ENCODE data around the gene ABHD2. TPM values are rescaled to one million over a fixed set of nuclear protein-coding genes. Genes with fewer than 3 reads are reported as not detected.
"Not testable (repeated sequence)": the region's sequence is repeated elsewhere in the genome, so short reads cannot be mapped to it uniquely, and the experiment has no call there.

ABHD2 gene
- total RNA-seq, 2 experiments from 2014 or later: 36.0 to 39.2 TPM

- H3K4me1 Mint-ChIP-seq (ENCODE audit: low read depth): no peaks in the 10 kb centered on the region
- DNase-seq (no peak), ATAC-seq (ENCODE audit: poor library complexity) (no peak)
- no peak overlapping the region for H3K27ac ChIP-seq (ENCODE audit: low read depth in 1 of 2, low read length in 2 of 2)
- ChIA-PET CTCF (no interaction called here), POLR2A (no interaction called here)
- no peak overlapping the region for H3K4me3 Mint-ChIP-seq
- H3K9me3 Mint-ChIP-seq: no peaks in the 10 kb centered on the region
- H3K27ac Mint-ChIP-seq: no peak overlapping the region
- H3K4me3 ChIP-seq (ENCODE audit: low read length): no peak overlapping the region
- TF ChIP-seq CTCF (IDR thresholded peaks at IDR 0.05): no peak
- H3K27me3 Mint-ChIP-seq: peaks cover 19% of the 10 kb centered on the region
- no peaks in the 10 kb centered on the region for H3K36me3 Mint-ChIP-seq (ENCODE audit: low read depth)
- intact Hi-C loops (cut with DNase I, micrococcal nuclease): no loop called here
- peaks cover 0 to 6% of the 10 kb centered on the region in 2 experiments for H3K27me3 ChIP-seq (ENCODE audit: control insufficient read depth in 1 of 2, insufficient read depth in 2 of 2, low read length in 2 of 2)
- H3K36me3 ChIP-seq (ENCODE audit: insufficient read depth, low read length): no peaks in the 10 kb centered on the region
- H3K9me3 ChIP-seq (ENCODE audit: control insufficient read depth in 1 of 2, insufficient read depth in 1 of 2, low read length in 2 of 2): no peaks in the 10 kb centered on the region
- H3K4me1 ChIP-seq (ENCODE audit: insufficient read depth, low read length): no peaks in the 10 kb centered on the region
Observed at GRCh38 chr15:89227425-89227824, 139.2 kb downstream of the ABHD2 start.

DNA sequence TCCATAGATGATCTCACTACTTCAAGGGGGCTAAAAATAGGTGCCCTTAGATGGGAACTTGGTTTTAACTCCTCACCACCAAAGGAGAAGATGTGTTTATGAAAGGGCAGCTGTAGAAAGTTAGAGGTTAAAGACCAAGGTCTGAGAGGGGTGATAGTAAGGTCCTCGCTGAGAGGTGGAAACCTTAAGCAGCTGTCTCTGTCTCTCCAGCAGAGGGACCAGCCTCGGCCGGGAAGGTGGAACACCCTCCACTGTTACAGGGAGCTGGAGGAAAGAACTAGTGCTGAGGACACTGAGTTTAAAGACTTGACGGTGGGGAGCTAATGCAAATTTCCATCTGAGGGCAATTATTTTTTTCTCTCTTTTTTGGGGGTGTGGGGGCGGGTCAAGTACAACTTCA is 142.0 kb downstream of the ABHD2 start:
- ChIA-PET POLR2A (no interaction called here), CTCF (no interaction called here)
- H3K27ac Mint-ChIP-seq: no peak overlapping the region
- no peaks in the 10 kb centered on the region for H3K36me3 Mint-ChIP-seq (ENCODE audit: low read depth)
- Histone ChIP-seq H3K27me3 (ENCODE audit: control insufficient read depth in 1 of 2, insufficient read depth in 2 of 2, low read length in 2 of 2) (peaks cover 3 to 6% of the 10 kb centered on the region in 2 experiments), H3K4me1 (ENCODE audit: insufficient read depth, low read length) (no peaks in the 10 kb centered on the region), H3K9me3 (ENCODE audit: control insufficient read depth in 1 of 2, insufficient read depth in 1 of 2, low read length in 2 of 2) (no peaks in the 10 kb centered on the region), H3K4me3 (ENCODE audit: low read length) (no peak overlapping the region), H3K36me3 (ENCODE audit: insufficient read depth, low read length) (no peaks in the 10 kb centered on the region), H3K27ac (ENCODE audit: low read depth in 1 of 2, low read length in 2 of 2) (no peak overlapping the region)
- intact Hi-C loops (cut with DNase I, micrococcal nuclease): no loop called here
- H3K4me1 Mint-ChIP-seq (ENCODE audit: low read depth): no peaks in the 10 kb centered on the region
- no peaks in the 10 kb centered on the region for H3K9me3 Mint-ChIP-seq
- H3K4me3 Mint-ChIP-seq: no peak overlapping the region
- ATAC-seq (ENCODE audit: poor library complexity) (no peak), DNase-seq (no peak)
- H3K27me3 Mint-ChIP-seq: peaks cover 29% of the 10 kb centered on the region
- TF ChIP-seq CTCF (IDR thresholded peaks at IDR 0.05): no peak

DNA sequence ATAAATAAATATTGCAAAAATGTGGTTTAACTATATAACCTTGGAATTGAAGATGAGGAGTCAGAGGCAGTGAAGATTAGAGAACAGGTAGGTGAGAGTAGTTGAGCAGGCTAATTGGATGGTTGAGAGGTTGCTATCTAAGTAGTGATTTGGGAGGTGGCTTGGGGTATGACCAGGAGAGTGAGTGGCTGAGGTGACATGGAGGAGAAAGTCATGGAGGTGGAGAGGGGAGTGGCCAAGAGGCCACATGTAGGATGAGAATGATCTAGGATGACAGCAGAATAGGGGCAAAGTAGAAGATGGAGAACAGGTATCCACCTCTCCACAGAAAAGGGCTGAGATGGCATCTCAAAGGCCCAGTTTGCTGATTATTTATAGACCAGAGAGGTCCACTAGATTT is 143.6 kb downstream of the ABHD2 start:
- intact Hi-C loops (cut with DNase I, micrococcal nuclease): no loop called here
- ChIA-PET CTCF (no interaction called here), POLR2A (no interaction called here)
- H3K4me3 ChIP-seq (ENCODE audit: low read length): no peak overlapping the region
- TF ChIP-seq CTCF (IDR thresholded peaks at IDR 0.05): no peak
- no peaks in the 10 kb centered on the region for H3K36me3 ChIP-seq (ENCODE audit: insufficient read depth, low read length)
- Mint-ChIP-seq H3K9me3 (no peaks in the 10 kb centered on the region), H3K27ac (no peak overlapping the region), H3K4me3 (no peak overlapping the region), H3K4me1 (ENCODE audit: low read depth) (no peaks in the 10 kb centered on the region), H3K27me3 (peaks cover 32% of the 10 kb centered on the region), H3K36me3 (ENCODE audit: low read depth) (no peaks in the 10 kb centered on the region)
- DNase-seq (no peak), ATAC-seq (ENCODE audit: poor library complexity) (no peak)
- H3K27ac ChIP-seq (ENCODE audit: low read depth in 1 of 2, low read length in 2 of 2): no peak overlapping the region
- no peaks in the 10 kb centered on the region for H3K4me1 ChIP-seq (ENCODE audit: insufficient read depth, low read length)
- no peaks in the 10 kb centered on the region for H3K9me3 ChIP-seq (ENCODE audit: control insufficient read depth in 1 of 2, insufficient read depth in 1 of 2, low read length in 2 of 2)
- peaks cover 3 to 6% of the 10 kb centered on the region in 2 experiments for H3K27me3 ChIP-seq (ENCODE audit: control insufficient read depth in 1 of 2, insufficient read depth in 2 of 2, low read length in 2 of 2)

DNA sequence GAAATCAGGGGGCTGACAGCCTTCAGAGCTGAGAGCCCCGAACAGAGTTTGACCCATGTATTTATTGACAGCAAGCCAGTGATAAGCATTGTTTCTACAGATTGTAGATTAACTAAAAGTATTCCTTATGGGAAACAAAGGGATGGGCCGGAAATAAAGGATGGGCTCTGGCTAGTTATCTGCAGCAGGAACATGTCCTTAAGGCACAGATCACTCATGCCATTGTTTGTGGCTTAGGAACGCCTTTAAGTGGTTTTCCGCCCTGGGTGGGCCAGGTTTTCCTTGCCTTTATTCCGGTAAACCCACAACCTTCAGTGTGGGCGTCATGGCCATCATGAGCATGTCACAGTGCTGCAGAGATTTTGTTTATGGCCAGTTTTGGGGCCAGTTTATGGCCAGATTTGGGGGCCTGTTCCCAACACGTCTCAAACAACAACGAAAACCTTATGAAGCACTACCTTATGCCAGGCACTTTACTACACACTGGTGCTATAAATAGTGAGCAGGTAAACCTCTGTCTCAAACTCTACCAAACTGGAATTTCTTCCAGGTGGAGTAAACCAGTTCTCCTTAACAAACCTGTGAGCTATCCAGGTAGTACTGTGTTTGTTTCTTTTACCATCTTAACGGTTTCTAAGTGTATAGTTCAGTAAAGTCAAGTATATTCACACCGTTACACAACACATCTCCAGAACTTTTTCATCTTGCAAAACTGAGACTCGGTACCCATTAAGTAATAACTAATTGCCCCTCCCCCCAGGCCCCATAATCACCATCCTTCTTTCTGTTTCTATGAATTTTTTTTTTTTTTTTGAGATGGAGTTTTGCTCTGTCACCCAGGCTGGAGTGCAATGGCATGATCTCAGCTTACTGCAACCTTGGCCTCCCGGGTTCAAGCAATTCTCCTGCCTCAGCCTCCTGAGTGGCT is 151.9 kb downstream of the ABHD2 start:
- intact Hi-C loops (cut with DNase I, micrococcal nuclease): loop anchor here in 1 of 2 experiments (2.0 to 10.0 kb wide), 4 partner anchors 153 to 773 kb away; partner anchors contain the start of genes AEN, MRPL46 and MRPS11
- POLR2A ChIA-PET: not testable (repeated sequence)

More for the DNA sequence above, 151.9 kb downstream of the ABHD2 start:
- not testable (repeated sequence) for H3K27ac Mint-ChIP-seq; H3K27me3 ChIP-seq (ENCODE audit: control insufficient read depth in 1 of 2, insufficient read depth in 2 of 2, low read length in 2 of 2); H3K36me3 ChIP-seq (ENCODE audit: insufficient read depth, low read length); DNase-seq; H3K9me3 ChIP-seq (ENCODE audit: control insufficient read depth in 1 of 2, insufficient read depth in 1 of 2, low read length in 2 of 2); H3K9me3 Mint-ChIP-seq; H3K36me3 Mint-ChIP-seq (ENCODE audit: low read depth); ATAC-seq (ENCODE audit: poor library complexity); H3K27me3 Mint-ChIP-seq; H3K27ac ChIP-seq (ENCODE audit: low read depth in 1 of 2, low read length in 2 of 2); H3K4me3 ChIP-seq (ENCODE audit: low read length)
- H3K4me1 ChIP-seq (ENCODE audit: insufficient read depth, low read length): peaks cover 21% of the 10 kb centered on the region
- H3K4me3 Mint-ChIP-seq: peak overlapping the region; percentile 6
- peaks cover 24% of the 10 kb centered on the region for H3K4me1 Mint-ChIP-seq (ENCODE audit: low read depth)
- CTCF ChIA-PET: interaction anchor here (1.4 to 2.1 kb wide), 2 partner anchors 33 to 335 kb away, joined by 3 to 7 read pairs; no protein-coding TSS in a partner anchor

All from CD4-positive, alpha-beta T cell (primary cell).